Activated CD4-positive, alpha-beta T cell treated with anti-CD3 and anti-CD28 coated beads, Interleukin-2, amount 50 U/mL, for 16 hours (primary cell): ENCODE results near the gene UCK1.

ENCODE experiments used
- DNase-seq: peaks from one replicate; pipeline ENCODE4 v3.0.0-alpha.2; 2020

The UCK1 gene

DNA sequence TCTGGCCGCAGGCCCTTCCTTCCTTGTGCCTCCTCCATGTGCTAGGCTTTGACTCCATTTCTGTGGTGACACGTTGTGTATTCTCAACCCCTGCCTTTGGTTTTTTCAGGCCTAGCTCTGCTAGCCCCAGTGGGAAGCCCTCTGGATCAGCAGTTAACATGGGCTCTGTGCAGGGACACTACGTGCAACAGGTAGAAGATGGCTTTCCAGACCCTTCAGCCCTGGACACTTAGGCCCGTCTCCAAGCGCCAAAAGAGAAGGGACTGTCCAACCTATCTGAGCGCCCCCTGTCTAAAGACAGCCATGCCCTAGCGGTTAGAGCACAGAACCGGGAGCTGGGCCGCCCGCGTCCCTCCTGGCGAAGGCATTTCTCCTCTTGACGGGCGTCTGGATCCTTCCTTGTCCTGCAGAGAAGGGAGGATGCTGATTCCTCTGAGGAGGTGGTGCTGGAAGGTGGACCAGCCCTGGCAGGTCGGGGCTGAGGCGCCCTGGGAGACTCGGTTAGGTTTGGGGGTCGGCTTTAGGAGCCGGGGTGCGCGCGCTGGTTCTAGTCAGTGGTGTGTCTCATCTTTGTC is 36.7 kb downstream of the UCK1 start:
- DNase-seq: no peak

DNA sequence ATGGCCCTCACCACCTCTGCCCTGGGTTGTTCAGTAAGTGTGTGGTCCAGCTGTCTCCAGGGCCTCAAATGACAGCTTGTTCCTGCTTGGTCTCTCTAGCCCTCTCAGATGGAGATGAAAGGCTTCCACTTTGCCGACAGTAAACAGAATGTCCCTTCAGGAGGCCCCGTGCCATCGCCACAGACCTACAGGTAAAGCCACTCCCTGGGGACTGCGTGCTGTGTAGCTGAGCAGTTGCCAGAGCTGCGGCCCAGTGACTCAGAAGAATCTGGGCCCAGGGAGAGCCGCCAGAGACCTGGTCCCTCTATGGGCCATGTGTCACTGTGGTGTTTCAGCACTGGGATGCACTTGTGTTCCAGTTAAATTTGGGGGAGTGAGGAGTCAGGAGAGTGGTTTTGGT is 39.0 kb downstream of the UCK1 start:
- DNase-seq: no peak

DNA sequence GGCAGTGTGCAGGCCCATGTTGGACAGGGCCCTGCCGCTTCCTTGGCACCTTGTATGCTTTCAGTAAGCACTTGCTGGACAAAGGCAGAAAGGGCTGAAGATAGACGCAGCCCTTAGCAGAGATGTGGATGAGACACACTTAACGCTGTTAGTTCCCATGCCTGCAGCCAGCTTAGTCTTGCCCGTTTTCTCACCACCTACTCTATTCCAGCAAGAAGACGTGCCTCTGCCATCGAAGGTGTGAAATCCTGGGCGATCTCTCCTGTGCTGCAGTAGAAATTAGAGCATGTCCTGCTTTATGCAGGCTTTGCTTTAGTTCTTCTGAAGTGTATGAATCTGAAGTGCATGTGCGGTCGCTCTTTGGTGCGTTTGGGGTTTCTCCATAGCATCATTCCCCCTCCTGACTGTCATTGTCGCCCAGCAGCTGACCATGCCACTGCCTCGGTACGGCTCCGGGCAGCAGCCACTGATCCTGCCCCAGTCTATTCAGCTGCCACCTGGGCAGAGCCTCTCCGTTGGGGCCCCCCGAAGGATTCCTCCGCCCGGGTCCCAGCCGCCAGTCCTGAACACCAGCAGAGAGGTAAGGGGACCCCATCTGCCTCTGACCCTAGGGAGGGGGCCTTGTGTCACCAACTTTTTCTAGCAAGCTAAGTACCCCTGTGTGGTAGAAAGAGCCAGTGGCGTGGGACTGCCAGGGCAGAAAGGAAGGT is 39.9 kb downstream of the UCK1 start:
- DNase-seq: no peak

DNA sequence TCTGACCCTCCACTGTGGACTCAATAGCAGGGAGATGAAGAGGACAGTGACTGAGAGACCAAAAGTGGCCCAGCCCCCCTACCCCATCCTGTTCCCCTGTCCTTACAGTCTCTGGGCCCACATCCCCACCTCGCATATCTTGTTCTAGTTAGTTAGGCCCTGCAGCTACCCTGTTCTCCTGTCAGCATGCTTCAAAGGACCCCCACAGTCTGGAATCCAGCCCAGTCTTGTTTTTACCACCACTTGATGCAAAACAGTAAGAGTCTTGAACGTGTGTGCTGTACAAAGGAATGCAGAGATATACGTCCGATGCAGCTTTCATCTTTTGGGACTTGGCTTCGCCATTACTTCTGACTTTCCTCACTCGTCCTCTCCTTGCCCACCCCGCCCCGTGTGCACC is 40.5 kb downstream of the UCK1 start:
- DNase-seq: no peak

DNA sequence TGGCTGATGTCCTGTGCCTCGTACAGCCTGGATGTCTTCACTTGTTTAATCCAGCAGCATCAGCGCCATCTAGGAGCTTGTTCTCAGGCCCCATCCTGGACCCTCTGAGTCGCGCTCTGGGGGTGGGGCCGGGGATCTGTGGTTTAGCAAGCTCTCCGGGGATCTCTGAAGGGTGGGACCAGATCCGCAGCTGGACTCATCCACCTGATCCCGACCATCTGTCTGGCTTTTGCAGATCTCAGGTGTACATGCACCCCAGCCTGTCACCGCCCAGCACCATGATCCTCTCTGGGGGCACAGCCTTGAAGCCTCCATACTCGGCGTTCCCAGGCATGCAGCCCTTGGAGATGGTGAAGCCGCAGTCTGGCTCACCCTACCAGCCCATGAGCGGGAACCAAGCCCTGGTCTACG is 43.4 kb downstream of the UCK1 start:
- no peak for DNase-seq

DNA sequence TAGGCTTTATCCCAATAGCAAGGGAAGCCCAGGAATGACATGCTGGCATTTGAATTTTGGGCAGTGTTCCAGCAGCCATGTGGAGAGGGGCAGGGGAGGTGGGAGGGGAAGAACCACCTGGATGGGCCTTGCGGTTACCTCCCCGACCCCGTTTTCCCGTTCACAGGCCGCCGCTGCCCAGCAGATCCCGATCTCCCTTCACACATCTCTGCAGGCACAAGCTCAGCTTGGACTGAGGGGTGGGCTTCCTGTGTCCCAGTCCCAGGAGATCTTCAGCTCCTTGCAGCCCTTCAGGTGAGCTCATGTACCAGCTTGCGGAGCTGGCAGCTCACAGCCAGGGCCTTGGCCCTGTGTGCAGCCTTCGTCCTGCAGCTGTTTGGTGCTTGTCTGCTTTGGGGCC is 44.1 kb downstream of the UCK1 start:
- DNase-seq: no peak

DNA sequence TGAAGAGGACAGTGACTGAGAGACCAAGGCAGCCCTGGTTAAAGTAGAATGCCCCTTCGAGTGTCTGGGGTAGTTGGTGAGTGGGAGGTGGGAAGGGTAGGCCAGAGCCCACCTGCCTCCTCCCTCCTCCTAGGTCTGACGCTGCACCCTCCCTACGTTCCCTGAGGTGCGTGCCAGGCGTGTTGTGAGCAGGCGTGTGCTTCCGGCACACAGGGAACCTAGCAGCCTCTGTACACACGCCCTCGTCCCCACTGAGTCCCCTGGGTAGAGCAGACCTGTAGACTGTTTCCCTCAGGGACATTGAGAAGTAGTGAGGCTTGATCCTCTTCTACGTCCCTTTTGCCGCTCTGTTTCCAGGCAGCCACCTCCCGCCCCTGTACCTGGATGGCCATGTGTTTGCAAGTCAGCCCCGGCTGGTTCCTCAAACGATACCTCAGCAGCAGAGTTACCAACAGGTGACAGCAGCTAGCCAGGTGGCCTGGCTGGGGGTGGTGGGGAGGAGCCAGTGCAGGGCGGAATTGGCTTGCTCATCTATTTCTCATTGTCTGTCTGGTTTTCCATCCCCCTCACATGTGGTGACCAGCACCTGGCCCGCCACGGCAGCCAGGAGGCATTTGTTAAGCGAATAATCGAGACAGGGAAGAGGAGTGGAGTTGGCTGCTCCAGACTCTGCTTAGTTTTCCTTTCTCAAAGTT is 45.2 kb downstream of the UCK1 start:
- no peak for DNase-seq

DNA sequence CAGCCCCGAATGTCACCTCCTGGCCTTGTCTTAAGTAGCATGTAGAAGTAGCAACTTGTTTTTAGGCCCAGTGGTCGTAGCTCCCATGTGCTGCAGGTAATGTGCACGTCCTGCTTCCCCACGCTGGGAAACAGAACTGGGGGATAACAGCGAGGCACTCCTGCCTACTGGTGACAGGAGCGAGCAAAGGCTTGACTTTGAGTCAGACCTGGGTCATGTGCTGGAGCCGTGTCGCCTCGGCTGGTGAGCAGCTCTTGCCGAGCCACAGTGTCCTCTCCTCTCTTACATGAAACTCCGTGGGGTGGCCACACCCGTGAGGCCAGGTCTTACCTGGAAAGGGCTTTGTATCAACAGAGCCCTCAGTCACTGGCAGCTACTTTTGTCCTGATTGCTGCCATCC is 45.9 kb downstream of the UCK1 start:
- DNase-seq: no peak

DNA sequence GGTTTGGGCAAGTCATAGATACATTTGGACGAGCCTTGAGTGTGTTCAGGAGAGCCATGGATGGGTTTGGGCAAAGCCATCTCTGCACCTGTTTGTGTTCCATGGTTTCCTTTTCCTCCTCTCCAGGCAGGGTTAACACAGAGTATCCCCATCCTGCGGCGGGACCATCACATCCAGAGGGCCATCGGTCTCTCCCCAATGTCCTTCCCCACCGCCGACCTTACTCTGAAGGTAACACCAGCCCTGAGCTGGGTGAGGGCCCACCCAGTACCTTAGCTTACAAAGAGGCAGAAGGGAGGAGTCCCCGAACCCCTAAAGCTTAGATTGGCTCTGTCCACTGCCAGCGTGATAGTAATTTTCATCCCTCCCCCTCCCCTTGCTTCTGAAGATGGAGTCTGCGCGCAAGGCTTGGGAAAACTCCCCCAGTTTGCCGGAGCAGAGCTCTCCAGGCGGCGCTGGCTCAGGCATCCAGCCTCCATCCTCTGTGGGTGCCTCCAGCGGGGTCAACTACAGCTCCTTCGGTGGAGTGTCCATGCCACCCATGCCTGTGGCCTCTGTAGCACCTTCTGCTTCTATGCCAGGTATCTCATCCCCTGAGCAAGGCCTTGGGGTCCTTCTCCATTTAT is 46.4 kb downstream of the UCK1 start:
- no peak for DNase-seq

DNA sequence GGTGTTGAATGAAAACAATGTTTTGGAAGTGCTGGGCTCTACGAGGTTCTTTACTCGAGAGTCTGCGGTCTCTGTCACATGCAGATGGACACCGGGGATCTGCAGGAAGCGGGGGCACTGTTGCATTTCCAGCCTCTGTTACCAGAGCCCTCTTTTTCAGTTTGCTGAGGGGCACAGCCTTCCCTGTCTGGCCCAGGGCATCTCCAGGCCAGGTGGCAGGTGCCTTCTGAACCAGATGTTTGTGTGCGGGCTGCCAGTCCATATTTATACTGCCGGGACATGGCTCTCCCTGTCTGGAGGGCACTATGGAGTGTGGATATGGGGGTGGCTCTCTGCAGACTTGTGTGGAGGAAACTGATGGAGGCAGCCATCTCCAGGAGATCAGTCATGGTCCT is 47.0 kb downstream of the UCK1 start:
- DNase-seq: no peak

DNA sequence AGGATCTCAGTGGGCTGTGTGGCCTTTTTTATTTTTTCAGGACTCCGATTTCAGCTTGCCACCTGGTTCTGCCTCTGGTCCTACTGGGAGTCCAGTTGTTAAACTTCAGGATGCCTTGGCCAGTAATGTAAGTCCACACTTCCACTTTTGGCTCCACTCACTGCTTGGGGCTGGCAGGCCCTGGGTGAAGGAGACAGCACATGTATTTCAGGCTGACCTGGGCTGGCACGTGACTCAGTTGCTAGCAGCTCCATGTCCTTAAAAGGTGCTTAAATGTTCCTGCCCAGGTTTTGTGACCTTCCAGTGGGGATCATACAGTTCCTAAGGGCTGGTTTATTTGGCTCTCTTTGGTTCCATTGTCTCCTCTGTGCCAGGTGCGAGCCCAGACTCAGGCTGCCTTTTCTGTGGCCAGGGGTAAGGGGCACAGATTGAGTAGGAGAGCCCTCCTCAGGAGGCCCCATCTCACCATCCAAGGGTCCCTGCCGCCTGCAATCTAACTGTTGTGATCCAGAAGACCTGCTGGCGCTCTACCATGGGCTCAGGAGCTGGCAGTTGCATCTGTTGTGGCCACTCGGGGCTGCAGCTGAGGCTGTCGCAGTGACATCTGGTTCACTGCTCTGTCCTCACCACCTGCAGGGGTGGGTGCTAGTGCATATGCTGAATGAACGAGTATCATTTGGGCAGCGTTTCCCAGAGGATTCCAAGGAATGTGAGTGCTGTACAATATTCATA is 47.6 kb downstream of the UCK1 start:
- DNase-seq: no peak

DNA sequence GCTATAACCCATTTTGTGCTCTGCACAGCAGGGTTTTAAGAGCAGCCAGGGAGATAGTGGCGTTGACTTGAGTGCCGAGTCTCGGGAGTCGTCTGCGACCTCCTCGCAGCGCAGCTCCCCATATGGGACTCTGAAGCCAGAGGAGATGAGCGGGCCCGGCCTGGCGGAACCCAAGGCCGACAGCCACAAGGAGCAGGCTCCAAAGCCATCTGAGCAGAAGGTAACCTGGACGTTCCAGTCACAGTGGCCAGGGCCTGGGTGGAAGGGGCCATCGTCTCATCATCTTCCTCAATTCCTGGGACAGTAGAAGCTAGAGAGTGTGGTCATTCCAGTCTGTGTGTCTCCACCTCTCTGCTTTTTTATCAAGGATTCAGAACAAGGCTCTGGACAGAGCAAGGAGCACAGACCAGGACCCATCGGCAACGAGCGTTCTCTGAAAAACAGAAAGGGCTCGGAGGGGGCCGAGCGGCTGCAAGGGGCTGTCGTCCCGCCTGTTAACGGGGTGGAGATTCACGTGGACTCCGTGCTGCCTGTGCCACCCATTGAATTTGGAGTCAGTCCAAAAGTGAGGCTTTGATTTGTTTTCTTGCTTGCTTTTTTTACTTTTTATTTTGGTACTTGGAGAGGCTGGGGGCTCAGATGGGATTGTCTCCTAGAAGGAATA is 48.6 kb downstream of the UCK1 start:
- DNase-seq: no peak

DNA sequence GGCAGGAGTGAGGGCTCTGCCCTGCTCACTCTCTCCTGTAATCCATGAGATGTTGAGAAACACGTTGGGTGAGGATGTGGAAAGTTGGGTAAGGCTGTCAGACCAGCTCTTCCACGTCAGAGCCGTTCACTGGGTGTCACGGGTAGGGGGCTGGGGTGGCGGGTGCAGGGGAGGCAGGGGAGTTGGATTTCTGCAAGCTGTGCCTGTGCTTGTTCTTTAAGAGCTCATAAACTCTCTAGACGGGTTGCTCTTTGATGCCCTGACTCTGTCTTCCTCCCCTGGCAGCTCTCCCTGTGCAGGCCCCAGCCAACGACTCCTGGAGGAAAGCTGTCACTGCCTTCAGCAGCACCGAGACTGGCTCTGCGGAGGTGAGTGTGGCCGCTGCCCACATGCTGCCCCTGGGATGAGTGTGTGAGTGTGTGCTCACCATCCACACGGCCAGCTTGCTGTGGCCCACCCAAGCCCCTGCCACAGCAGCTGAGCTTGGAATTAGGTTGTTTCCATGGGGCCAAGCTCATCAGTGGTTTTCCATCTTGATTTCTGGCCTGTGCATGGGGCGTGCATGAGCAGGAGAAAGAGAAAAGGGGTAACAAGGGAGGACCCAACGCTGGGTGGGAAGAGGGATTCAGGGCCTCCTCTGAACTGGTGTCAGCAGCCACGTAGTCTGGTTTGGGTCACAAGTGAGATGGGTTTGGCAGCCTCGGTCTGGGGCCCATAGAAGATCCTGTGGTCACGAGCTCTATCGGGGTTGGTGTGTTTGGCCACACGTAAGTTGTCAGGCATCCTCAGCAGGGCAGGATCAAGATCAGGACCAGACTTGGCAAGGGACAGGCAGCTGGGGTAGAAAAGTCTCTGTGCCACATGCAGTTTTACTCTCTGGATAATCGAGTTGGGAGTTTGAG is 49.4 kb downstream of the UCK1 start:
- DNase-seq: no peak

DNA sequence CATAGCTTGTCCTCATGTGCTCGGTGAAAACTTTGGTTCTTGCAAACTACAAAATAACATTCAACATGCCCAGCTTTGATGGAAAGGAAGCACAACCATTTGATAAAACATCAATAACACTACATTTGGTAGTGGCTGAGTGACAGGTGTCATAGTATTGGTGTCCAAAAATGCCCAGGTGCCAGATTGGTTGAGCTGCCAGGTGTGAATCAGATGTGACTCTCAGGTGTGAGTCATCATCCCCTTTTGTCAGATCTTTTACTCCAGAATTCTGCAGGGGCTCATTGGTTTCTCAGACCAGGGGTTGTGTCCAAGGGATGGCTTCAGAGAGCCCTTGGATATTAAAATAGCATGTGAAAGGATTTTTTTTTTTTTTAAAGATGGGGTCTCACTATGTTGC is 50.8 kb downstream of the UCK1 start:
- DNase-seq: peak; percentile 12

DNA sequence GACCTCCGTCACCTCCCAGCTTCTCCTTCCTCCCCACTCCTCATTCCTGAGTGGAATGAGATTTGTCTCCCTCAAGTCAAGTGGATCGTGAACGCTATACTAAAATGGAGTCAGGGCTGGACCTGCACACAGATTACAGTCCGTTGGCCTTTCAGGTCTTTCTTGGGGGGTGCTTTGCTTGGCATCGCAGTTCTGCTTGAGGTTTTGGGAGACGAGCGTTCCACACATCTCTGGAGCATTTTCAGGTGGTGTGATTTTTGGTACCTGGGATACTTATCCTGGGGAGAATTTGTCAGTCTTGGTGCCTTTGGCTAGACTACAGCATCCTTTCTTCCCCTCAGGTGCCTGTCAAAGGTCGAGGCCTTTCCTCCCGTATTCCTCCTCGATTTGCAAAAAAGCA is 52.2 kb downstream of the UCK1 start:
- no peak for DNase-seq

DNA sequence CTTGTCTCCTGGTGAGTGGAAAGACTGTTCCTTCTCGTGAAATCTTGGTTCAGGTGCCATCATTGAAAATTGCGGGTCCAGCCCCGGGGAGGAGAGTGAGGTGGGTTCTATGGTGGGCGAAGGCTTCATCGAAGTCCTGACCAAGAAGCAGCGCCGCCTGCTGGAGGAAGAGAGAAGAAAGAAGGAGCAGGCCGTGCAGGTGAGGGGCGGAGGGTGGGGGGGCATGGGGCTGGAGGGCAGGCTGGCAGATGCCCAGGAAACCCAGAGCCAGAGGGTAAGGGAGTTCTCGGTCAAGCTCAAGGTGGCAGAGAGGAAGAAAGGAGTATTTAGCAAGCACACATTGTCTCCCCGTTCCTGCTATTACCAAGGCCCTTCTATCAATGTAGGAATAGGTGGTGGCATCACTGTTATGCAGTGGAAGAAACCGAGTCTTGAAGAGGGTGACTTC is 52.6 kb downstream of the UCK1 start:
- peak; percentile 43 for DNase-seq

DNA sequence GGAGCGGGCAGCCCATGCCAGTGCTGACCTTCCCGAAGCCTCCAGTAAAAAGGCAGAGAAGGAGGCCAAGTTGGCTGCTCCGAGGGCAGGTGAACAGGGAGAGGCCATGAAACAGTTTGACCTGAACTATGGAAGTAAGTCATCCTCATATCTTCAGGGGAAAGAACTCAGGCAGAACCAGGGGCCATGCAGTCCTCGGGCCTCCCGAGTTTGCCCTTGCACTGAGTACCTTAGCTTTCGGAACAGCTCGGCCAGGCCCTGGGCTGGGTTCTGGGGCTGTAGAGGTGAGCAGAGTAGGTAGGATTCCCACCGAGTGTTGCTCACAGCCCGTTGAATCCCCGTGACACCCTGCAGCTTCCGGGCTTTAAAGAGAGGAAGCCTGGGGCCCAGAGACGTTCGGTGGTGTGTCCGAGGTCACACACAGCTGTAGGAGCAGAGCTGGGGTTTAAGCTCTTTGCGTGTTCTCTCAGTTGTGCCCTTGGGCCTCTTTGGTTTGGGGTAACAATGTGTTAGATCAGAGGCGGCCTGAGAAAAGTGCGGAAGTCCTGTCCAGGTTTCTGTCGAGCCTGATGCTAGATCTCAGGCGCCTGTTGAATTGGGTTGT is 53.1 kb downstream of the UCK1 start:
- DNase-seq: no peak

DNA sequence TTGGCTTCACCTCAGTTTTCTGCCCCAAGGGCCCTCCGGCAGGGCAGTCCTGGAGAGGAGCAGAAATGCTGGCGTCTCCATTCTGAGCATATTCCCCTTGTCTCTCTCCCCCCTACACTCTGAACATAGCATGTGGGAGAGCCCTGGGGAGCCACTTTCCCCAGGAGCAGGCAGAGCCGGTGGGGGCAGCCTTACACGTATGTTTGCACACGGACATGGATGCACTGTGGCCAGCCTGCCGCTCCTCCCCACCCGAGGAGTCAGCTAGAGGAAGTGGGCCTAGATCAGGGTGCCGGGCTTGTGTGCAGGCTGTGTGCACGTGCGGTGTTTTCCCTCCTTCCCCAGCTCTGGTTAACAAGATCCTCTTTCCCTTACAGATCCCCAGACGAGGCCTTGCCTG is 53.7 kb downstream of the UCK1 start:
- DNase-seq: no peak

DNA sequence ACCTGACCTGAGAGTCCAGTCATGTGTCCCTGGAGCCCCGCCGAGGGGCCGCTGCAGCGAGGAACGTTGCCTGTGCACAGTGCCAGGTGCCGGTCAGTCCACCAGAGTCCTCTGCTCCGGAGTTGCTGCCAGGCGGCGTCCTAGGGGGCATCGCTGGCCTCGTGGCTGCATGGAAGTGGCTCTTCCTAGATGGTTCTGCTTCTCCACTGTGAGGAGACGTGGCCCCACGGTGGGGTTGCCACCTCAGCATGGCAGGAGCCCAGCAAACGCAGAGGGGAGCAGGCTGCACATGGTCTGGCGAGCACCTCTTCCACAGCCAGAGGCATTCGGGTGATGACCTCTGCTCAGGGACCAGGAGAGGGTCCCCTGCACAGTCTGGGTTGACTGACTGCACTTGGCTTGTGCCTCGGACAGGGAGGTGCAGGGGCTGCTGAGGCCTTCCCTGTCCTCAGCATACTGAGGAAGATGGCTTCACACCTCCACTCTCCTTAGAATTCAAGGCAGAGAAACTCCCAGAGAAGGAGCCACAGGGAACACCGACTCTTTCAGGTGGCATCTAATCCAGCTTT is 54.2 kb downstream of the UCK1 start:
- DNase-seq: no peak

DNA sequence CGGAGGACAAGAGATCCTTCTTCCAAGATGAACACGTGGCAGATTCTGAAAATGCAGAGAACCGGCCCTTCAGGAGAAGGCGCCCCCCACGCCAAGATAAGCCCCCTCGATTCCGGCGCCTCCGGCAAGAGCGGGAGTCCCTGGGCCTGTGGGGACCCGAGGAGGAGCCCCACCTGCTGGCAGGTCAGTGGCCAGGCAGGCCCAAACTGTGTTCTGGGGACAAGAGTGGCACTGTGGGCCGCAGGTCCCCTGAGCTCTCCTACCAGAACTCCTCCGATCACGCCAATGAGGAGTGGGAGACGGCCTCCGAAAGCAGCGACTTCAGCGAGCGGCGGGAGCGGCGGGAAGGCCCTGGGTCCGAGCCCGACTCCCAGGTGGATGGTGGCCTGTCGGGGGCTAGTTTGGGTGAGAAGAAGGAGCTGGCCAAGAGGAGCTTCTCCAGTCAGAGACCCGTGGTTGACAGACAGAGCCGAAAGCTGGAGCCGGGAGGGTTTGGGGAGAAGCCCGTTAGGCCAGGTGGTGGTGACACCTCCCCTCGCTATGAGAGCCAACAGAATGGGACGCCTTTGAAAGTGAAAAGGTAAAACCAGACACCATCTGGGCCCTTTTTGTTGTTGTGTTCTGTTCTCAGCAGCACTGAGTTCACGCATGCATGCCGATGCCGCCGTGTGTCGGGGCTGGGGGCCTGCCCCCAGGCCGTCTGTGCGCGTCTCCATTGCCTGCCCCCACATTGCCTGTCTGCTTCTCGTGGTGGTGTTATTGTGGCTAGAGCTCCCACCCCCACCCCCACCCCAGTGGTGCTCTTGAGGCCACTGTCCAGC is 54.9 kb downstream of the UCK1 start:
- no peak for DNase-seq
